ENCODE data around the gene TMTC3. TPM values are rescaled to one million over a fixed set of nuclear protein-coding genes. Genes with fewer than 3 reads are reported as not detected.

TMTC3 gene
- polyA plus RNA-seq, 2 of the 4 experiments (the other 2 are of a cell fraction) = 12.0 to 34.9 TPM

- no peak overlapping the region for H3K4me3 ChIP-seq
- ChIA-PET CTCF (no interaction called here), POLR2A (no interaction called here)
- FAIRE-seq (no peak), DNase-seq (ENCODE audit: low read depth in 1 of 2, low spot score in 1 of 2) (no peak), ATAC-seq (no peak)
- TF ChIP-seq KDM5A (IDR thresholded peaks at IDR 0.05) (no peak), FOSB (CRISPR knock-in tag; IDR thresholded peaks at IDR 0.05) (no peak), RCOR1 (IDR thresholded peaks at IDR 0.05; ENCODE audit: low read depth, low read length) (no peak), HEYL (CRISPR knock-in tag; IDR thresholded peaks at IDR 0.05) (no peak), ATOH8 (CRISPR knock-in tag; IDR thresholded peaks at IDR 0.05; ENCODE audit: low read depth) (no peak), BCL3 (IDR thresholded peaks at IDR 0.05) (no peak), BHLHE40 (IDR thresholded peaks at IDR 0.05; ENCODE audit: low read depth, low read length) (no peak), FOSL2 (IDR thresholded peaks at IDR 0.05) (no peak), FOSL2 (CRISPR knock-in tag; IDR thresholded peaks at IDR 0.05) (no peak), PBX3 (IDR thresholded peaks at IDR 0.05) (no peak), SREBF2 (IDR thresholded peaks at IDR 0.05) (no peak), EHF (CRISPR knock-in tag; IDR thresholded peaks at IDR 0.05) (no peak), HDAC2 (IDR thresholded peaks at IDR 0.05) (no peak), HOXB5 (CRISPR knock-in tag; IDR thresholded peaks at IDR 0.05) (no peak), HOXB13 (CRISPR knock-in tag; IDR thresholded peaks at IDR 0.05; ENCODE audit: low read depth) (no peak), CHD2 (IDR thresholded peaks at IDR 0.05; ENCODE audit: low read length, partially characterized antibody) (no peak), ELK1 (IDR thresholded peaks at IDR 0.05; ENCODE audit: low read depth, low read length) (no peak)
- H3K4me2 ChIP-seq = no peak overlapping the region
- no peaks in the 10 kb centered on the region for H3K4me1 ChIP-seq
- H3K9me3 ChIP-seq = no peaks in the 10 kb centered on the region
- 87% methylated on average over 3 of the region's 3 CpGs for WGBS (ENCODE audit: missing lambda C conversion rate)
- no peak overlapping the region for H3K27ac ChIP-seq
Measured at GRCh38 chr12:88194868-88195267, 52.8 kb downstream of the TMTC3 start.

GRCh38 chr12:88200029-88200428, 57.9 kb downstream of the TMTC3 start:
- ATAC-seq = no peak

More at GRCh38 chr12:88200029-88200428, 57.9 kb downstream of the TMTC3 start:
- CTCF ChIA-PET = interaction anchor here (1.6 kb wide), 1 partner anchor 10 kb away, joined by 4 read pairs; no protein-coding TSS in a partner anchor
- TF ChIP-seq BHLHE40 (IDR thresholded peaks at IDR 0.05; ENCODE audit: low read depth, low read length) (no peak), FOSB (CRISPR knock-in tag; IDR thresholded peaks at IDR 0.05) (no peak), PBX3 (IDR thresholded peaks at IDR 0.05) (no peak)
- FAIRE-seq (no peak), DNase-seq (ENCODE audit: low read depth in 1 of 2, low spot score in 1 of 2) (no peak)
- no peaks in the 10 kb centered on the region for H3K4me1 ChIP-seq
- no peak overlapping the region for H3K4me3 ChIP-seq
- no peak overlapping the region for H3K4me2 ChIP-seq
- H3K9me3 ChIP-seq = peaks cover 8% of the 10 kb centered on the region
- 96% methylated on average over 2 of the region's 2 CpGs for WGBS (ENCODE audit: missing lambda C conversion rate)
- H3K27ac ChIP-seq = no peak overlapping the region
- POLR2A ChIA-PET = no interaction called here

Measured in A549 (cell line).